GM19452 (cell line): Measurements from ENCODE around the gene SLC10A7.
A peak's percentile ranks its signal among the peaks of the same experiment; 100 is the strongest.

Experiments used
- ATAC-seq: cut with Tn5 transposase; IDR thresholded peaks from one replicate; pipeline ENCODE4 v1.9.1; 2021; ENCODE audit not compliant: unreplicated experiment

The SLC10A7 gene

DNA sequence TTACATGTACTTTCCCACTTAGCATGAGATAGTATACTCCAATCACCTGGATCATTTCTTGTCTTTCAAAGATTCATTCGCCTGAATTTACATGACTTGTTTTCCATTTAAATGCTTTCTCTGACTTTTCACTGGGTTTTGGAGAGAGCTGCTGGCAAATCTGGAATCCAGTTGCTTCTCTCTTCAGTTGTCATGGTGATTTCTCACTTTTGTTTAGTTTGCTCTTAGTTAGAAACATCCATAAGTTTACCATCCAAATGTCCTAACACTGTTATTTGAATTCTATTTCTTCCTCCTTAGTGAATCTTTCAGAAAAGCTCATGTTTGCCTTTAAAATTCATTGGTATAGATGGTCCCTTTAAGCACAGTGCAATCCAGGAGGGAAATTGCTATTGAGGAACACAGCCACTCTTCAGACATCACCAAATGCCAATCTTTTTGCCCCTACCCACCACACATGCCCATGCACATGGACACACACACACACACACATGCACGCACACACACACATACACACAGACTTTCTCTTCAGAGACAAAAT lies 255.7 kb downstream of the SLC10A7 start:
- ATAC-seq = no peak

DNA sequence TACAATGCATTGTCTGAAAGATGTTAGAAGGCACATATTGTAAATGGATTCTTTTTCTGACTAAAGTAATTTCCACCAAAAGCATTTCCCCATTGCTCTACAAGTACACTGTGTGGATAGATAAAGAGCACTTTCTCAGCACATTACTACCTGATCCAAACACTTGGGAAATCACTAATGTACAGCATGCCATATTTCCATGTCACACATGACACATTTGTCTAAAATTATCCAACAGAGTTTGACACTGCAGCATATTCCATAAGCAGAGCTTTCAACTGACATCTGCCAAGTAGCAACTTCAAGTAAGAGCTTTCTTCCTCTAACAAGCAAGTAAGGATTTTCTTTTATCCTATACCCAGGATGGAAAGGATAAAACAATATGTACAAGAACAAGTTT lies 257.9 kb downstream of the SLC10A7 start:
- ATAC-seq = no peak

DNA sequence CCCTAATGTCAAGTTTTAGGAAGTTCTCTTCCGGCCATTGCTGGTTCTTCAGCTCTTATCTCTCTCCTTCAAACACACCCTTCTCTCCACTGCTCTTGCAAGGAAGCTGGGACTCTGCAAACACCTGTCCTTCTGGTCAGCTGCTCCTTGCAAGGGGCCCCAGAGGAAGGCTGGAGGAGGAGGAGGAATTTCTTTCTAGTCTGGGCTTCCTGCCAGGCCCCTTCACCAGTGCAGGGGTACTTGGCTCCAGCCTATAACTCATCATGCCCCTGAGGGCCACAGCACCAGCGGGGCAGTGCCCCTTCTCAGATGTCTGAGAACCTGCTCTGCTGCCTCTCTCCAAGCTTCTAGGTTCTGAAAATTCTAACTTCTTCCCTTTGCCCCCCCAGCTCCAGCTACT lies 260.7 kb downstream of the SLC10A7 start:
- ATAC-seq = no peak

DNA sequence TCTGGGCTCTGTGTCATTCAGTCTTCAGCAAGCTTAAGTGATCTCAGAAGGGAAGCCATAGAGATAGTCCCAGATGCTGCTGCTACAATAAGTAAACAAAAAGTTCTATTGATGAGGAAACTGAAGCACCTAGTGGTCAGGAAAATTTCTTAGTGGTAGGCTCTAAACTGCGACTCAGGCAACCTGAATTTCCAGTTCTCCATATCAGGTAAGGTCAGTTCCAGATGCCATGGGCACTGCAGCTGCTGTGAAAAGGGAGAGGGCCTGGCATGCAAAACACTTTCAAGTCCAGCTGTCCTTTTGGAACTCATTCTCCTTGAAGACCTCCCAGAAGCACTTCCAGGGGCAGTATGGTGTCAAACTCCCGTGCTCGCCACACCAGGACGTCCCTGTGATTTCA lies 261.2 kb downstream of the SLC10A7 start:
- ATAC-seq = no peak

DNA sequence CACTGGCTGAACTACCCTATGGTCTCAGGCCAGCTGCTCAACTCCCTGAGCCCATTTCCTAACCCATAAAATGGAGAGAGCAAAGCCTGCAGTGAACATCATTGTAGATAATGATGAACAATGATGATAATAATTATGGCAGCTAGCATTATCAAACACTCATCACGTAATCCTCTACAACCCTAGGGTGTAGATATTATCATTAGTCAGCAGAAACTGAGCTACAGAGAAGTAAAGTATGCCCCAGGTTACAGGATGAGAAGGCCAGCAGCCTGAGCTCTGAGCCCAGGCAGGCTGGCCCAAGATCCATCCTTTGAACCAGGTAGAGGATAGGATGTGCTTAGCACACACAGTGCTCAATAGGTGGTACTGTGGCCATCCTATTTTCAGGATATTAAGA lies 264.2 kb downstream of the SLC10A7 start:
- ATAC-seq = no peak

DNA sequence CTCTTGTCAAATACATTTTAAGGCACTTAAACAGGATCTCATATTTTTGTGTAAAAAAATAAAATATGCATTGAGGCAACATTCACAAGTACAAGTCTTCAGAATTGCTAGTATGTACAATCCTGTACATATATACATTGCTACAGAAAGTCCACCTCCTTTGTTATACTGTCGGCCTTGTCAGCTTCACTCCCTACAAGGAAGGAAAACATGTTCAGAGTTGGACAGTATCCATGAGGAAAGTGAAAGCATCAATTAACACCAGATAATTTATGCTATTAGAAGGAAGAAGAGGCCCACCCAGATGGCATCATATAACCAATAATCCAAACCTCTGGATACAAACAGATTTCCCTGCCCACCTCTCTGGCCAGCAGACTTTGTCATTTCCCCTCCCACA lies 265.4 kb downstream of the SLC10A7 start:
- ATAC-seq = no peak

DNA sequence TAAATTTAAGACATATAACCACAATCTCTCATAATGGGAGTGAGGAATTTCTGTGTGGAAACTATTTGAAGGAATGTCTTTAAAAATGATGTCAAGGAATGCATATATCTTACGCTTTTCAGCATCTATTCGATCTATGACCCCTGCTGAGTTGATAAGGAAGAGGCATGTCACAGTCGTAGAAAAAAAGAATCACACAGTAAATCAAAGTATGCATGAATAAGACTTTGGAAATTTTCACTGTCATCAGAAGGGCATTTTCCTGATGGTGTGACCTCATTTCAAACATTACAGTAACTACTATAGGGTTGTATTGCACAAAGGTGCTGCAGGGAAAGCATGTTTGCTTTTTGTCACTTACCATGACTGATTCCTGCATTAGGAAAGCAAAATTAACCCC lies 265.9 kb downstream of the SLC10A7 start:
- ATAC-seq = no peak

DNA sequence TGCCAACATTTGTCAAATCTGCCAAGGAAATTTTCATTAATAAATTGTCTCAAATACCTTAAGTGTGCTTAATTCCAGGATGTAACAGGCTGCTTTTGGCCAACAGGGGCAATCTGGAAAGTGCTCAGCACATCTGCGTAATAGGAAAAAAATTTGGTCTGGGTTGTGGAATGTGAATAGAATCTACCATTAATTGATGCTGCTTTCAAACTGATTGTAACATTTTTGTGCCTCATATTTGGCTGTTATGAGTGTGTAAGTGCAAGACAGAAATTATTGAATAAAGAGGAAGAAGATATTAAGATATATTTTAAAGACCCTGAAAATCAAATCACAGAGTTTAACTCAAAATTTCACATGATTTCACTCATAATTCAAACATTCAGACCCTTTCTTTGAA lies 266.3 kb downstream of the SLC10A7 start:
- ATAC-seq = no peak

DNA sequence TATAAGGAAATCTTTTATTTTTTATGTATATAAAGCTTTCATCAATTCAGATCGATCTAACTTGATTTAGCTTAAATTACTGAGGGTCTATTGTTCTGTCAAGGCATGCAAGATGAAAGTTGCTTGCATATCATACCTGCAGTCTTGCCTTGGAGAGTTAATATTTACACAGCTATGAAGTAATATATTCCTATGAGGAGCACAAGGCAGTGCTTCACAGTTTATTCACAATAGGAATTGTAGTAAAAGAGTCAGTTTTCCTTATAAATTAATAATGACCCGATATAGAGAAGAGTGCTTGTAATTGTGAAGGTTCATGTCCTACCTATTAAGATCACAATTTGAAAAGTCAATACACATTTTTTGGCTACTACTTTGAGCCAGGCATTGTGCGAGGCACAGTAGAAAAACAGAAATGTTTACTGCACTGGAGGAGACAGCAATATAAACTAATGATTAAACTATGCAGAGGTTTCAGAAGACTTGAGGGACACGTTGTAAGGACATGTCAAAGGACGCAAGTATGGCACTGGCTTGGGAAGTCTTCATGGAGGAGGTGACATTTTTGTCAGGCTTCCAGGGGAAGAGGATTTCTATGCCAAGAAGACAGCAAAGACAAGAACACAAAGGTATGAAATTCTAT lies 268.6 kb downstream of the SLC10A7 start:
- no peak for ATAC-seq

DNA sequence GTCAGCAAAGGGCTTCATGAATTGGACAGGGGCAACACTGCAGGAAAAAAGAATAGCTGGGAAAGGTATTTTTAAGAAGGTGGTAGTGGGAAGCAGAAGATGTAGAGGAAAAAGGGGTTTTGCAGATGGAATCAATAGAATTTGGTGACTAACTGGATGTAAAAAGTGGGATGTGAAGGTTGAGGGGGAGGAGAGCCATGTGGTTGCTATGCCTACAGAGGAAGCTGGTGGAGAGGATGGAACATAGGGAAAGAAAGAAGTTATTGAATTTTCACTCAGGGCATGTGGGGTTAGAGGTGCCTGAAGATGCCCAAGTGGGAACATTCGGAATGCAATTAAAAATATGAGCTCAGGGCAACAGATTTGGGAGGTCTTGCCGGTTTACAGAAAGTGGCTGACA lies 274.4 kb downstream of the SLC10A7 start:
- ATAC-seq = no peak

DNA sequence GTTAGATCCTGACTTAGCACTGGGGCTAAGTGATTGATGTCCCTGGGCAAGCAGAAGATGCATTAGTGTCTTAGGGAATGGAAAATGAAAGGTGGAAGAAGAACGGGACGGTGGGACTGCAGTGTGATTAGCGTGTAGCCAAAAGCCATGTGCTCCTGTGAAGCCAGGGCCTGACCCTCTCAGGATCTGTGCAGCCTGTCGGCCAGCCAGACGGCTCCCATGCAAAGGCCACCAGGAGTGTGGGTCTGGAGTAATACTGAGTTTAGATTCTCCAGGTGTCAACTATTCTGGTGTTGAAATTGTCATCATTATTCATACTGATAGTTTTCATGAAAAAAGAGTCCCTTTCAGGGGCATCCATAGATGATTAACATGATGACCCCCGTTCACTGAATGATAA lies 275.4 kb downstream of the SLC10A7 start:
- no peak for ATAC-seq

DNA sequence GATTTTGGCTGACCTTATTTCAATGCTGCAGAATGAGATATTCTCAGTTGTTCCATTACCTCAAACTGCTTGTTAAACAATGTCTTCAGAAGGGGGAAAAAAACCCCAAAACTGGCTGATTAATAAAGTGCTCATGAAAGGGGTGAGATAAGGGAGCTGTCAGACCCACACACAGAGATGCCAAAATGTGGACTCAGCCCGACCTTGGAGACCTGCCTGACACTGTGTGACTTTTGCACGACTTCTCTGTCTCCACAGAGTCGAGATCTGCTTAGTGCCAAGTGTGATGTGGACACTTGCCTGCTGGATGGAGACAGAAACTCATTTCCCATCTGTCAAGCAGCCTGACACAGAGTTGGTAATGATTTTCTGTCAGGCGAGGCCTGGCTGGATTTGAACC lies 275.9 kb downstream of the SLC10A7 start:
- no peak for ATAC-seq

DNA sequence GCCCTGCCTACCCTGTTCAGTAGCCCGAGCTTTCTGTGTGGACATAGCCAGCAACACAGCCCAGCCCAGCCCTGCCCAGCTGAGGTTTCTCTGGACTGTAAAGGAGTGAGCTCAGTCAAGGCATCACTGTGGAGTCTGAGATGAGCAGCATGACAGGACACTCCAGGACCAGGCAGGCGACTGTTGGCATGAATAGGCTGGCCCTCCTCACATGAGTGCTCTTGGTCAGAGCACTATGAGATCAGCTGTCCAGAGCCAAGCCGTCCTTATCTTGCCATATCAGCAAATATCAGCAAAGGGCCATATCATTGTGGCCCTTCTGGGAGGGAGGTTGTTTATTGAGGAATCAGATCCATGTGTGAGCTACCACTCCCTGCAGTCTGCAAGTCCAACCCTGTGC lies 276.5 kb downstream of the SLC10A7 start:
- ATAC-seq = no peak

DNA sequence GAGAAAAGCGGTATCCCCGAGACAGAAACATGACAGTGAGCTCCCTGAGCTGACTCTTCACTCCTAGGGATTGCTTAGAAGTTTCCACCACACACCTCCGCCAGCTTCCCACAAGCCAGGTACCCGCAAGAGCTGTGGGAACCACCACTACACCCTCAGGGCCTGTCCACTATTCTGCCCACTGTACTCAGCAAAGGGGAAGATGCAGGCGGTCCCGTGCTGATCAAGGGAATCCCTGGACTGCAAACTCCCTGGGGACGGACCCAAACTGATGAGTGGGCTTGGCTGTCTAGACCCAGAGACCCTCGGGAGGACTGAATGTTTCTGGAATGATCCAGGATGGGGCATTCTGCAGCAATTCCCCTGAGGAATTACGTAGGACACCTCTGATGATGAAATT lies 277.2 kb downstream of the SLC10A7 start:
- ATAC-seq = no peak

DNA sequence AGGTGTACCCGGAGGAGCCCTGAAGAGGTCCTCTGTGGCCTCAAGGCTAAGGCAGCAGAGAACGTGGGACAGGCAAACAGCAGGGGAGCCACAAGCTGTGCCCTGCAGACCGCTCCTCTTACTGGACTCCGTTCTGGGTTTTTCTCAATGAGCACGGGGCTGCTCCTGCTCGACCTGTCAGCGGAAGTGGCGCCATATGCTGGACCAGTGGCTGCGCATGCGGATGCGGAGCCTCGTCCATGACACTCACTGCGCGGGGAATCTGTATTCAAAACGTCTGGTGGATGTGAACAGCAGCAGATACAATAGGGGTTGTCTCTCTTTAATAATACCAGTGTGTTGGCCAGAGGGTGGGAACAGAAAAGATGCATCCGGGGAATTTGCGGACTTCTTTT lies 277.9 kb downstream of the SLC10A7 start:
- ATAC-seq = no peak

DNA sequence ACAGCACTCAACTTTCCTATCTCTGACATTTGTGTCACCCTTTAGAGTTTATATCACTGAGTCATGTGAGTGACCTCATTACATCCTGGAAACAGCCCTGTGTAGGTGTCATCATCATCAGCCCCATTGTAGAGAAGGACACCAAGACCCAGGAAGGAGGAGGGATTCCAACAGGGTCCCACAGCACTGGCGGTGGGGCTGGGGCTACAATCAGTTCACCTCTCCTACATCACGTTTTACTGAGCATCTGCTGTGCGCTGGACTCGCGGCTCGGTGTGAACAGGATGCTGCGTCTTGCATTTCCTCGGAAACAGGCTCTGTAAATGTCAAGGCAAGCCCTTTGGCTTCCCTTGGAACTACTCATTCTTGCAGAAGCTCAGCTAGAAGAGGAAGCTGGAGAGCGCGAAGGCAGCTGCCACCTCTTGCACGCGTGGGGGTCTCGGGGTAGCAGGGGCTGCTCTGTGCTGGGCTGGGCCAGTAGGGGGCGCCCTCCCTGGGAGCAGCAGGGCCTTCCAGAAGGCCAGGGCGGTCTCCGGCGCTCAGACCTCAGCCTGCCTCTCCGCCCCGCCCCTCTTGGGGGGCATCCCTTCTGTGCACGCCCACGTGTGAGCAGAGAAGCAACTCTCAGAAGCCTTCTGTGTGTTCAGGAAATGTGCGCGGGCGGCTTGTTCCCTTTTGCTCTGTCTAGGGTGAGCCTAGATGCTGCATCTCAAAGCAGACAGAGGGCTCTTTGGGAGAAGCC lies 278.4 kb downstream of the SLC10A7 start:
- ATAC-seq = peak; percentile 67

DNA sequence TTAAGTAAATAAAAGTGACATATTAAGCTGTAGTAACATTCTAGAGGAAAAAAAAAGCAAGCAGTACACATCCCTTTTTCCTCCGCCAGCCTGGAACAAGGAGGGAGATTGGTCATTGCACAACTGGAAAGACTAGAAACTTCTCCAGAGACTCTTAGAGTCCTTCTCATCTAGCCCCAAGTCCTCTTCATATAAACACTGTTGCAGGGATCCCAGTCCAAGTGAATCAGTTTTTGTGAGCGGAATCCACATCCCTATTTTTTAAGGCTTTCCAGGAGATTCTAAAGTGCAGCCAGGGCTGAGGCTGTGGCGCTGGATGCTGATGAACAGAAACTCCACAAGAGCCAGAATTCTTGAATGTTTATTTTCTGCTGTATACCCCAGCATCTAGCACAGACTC lies 283.6 kb downstream of the SLC10A7 start:
- ATAC-seq = no peak

DNA sequence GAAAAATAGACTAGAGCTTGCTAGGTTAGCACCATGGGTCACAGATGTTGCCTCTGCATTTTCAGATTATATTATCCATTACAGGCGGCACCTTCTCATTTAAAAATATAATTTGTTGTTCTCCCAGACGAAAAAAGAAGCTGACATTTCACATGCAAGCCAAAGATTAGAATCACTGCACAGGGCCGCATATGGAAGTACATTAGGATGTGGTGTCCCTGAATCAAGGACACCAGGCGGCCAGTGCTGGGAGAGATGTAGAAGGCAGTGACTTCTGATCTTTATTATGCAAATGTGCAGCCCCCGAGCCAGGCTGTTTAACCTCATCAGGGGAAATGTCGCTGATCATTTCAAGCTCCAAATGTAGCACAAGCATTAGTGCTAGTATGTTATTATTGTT lies 284.6 kb downstream of the SLC10A7 start:
- no peak for ATAC-seq

DNA sequence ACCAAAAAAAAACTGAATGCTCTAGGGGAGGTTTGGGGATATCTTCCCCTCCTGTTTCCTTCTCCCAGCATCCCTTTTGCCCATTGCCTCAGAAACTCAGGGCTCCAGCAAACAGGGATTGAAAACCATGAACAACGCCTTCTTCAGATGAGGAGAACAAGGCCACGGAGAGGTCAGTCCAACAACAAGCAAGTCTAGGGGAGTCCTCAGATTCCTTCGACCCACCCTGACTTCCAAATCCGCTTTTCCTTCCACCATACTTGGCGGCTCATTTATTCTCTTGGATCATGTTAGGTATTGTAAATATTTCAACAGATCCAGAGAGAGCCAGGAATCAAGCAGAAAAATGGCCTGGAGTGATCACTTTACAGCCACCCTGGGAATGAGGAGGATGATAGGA lies 285.5 kb downstream of the SLC10A7 start:
- no peak for ATAC-seq

DNA sequence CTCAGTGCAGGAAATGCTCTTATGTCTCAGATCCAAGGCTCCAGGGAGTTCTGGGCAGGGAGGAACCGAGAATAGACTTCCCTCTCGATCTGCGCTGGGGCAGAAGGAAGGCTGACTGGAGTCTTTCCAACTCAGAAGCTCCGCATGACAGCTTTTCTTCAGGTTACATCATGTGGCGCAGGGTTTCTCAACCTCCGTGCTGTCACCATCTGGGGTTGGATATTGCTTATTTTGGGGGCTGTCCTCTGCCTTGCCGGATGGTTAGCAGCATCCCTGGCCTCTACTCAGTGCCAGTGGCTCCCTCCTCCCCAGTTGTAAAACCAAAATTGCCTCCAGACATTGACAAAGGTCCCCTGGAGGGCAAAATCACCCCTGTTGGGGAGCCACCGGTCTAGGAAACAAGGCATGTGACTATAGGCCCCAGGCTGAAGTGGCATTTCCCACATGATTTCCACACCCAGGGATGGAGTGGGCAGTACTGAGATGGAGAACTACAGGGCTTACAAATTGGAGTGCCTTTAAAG lies 286.0 kb downstream of the SLC10A7 start:
- no peak for ATAC-seq

DNA sequence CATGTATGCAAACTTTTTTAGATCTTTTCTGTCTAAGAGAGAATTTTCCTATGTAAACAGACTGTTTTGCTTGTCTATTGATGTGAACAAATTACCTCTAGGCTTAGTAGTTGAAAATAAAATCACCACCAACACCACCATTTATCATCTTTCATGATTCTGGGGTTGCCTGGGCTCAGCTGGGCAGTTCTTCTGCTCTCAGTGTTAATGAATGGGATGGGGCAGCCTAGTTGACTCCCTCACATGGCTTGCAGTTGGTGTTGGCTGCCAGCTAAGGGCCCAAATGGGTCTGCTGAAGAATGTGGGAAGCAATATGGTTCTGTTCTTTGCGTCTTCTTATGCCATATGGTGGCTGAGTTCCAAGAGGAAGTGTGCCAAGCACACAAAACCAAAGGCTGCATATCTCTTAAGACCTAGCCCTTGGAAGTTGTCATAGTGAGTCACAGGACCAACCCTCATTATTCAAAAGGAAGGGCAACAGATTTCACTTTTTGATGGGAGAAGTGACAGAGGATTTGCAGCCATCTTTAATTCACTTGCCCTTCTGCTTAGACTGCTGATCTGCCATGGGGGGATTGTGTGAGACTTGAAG lies 289.5 kb downstream of the SLC10A7 start:
- ATAC-seq = no peak

DNA sequence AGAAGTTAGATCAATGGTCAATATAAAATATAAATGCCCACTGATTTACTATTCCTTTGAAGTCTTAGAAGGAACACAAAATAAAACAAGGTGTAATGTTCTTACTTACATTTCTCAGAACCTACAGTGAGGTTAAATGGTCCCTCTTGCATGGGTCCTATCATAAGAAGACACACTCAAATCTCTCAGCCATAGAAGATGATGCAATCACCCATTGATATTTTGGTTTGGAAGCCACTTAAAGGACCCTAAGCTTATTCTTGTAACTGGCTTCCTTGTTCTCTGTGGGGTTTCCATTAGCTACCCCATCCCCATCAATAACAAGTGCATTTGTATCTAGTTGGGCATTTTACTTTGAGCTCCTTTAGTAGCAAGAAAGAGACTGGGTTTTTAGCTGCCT lies 292.3 kb downstream of the SLC10A7 start:
- no peak for ATAC-seq
